KMS-11 (cell line): ENCODE results near the gene GAA.

ENCODE experiments used
- H2AFZ ChIP-seq: fragments of 200-600 bp; sonication (generic); 2 replicates; pipeline ENCODE4 v1.6.1; 2016; ENCODE audit warnings: antibody characterized with exemption, mixed run types, low read depth
- H3K27ac ChIP-seq: fragments of 200-600 bp; sonication (generic); 2 replicates; pipeline ENCODE4 v1.6.1; 2016; ENCODE audit warnings: mild to moderate bottlenecking, mixed run types
- H3K27me3 ChIP-seq: fragments of 200-600 bp; sonication (generic); 2 replicates; pipeline ENCODE4 v1.6.1; 2017; ENCODE audit warnings: mild to moderate bottlenecking, low read depth, mixed run types, moderate library complexity; ENCODE audit not compliant: insufficient read depth
- H3K36me3 ChIP-seq: fragments of 200-600 bp; sonication (generic); 2 replicates; pipeline ENCODE4 v1.6.1; 2017; ENCODE audit warnings: mild to moderate bottlenecking, mixed run types; ENCODE audit not compliant: insufficient read depth
- H3K4me1 ChIP-seq: fragments of 200-600 bp; sonication (generic); 2 replicates; pipeline ENCODE4 v1.6.1; 2016; ENCODE audit warnings: mild to moderate bottlenecking, low read depth, mixed run types; ENCODE audit not compliant: poor library complexity, severe bottlenecking
- H3K4me2 ChIP-seq: fragments of 200-600 bp; sonication (generic); 2 replicates; pipeline ENCODE4 v1.7.0; 2016; ENCODE audit warnings: mild to moderate bottlenecking, mixed run types
- H3K4me3 ChIP-seq: fragments of 200-600 bp; sonication (generic); IDR thresholded peaks from 2 replicates; pipeline ENCODE4 v1.6.1; 2017; ENCODE audit warnings: low read depth, low read length, mixed read lengths; ENCODE audit not compliant: insufficient read depth
- H3K79me2 ChIP-seq: fragments of 200-600 bp; sonication (generic); 2 replicates; pipeline ENCODE4 v1.6.1; 2016; ENCODE audit warnings: low read depth, mixed run types; ENCODE audit not compliant: insufficient read depth
- H3K9ac ChIP-seq: fragments of 200-600 bp; sonication (generic); 2 replicates; pipeline ENCODE4 v1.6.1; 2016; ENCODE audit warnings: mild to moderate bottlenecking, mixed run types
- H4K20me1 ChIP-seq: fragments of 200-600 bp; sonication (generic); 2 replicates; pipeline ENCODE4 v1.6.1; 2016; ENCODE audit warnings: mild to moderate bottlenecking, mixed run types; ENCODE audit not compliant: insufficient read depth
- TF ChIP-seq, protein P1 (sequence below): fragments of 200-600 bp; sonication (generic); conservative IDR thresholded peaks from 2 replicates; pipeline ENCODE4 v1.6.1; 2017; ENCODE audit warnings: low read depth, mild to moderate bottlenecking, antibody characterized with exemption, low read length, moderate library complexity, mixed read lengths

GAA gene

DNA sequence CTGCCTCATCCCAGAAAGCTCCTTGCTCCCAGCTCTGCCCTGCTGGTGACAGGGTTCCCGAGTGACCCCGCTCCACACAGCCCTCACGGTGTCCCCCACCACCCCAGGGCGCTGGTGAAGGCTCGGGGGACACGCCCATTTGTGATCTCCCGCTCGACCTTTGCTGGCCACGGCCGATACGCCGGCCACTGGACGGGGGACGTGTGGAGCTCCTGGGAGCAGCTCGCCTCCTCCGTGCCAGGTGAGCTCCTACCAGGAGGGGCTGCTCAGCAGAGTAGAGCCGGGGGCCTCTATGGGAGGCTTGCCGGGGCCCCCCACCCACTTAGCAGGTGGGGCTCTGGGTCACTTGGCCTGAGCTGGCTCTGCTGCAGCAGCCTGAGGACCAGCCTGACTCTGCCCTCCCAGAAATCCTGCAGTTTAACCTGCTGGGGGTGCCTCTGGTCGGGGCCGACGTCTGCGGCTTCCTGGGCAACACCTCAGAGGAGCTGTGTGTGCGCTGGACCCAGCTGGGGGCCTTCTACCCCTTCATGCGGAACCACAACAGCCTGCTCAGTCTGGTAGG lies 11.2 kb downstream of the GAA start:
- Histone ChIP-seq H4K20me1 (no peaks in the 10 kb centered on the region), H2AFZ (no peak overlapping the region), H3K27ac (no peak overlapping the region), H3K4me1 (no peaks in the 10 kb centered on the region), H3K9ac (no peak overlapping the region), H3K36me3 (no peaks in the 10 kb centered on the region), H3K79me2 (no peaks in the 10 kb centered on the region), H3K27me3 (no peaks in the 10 kb centered on the region), H3K4me2 (no peak overlapping the region), H3K4me3 (no peak overlapping the region)
- TF ChIP-seq, protein P1, sequence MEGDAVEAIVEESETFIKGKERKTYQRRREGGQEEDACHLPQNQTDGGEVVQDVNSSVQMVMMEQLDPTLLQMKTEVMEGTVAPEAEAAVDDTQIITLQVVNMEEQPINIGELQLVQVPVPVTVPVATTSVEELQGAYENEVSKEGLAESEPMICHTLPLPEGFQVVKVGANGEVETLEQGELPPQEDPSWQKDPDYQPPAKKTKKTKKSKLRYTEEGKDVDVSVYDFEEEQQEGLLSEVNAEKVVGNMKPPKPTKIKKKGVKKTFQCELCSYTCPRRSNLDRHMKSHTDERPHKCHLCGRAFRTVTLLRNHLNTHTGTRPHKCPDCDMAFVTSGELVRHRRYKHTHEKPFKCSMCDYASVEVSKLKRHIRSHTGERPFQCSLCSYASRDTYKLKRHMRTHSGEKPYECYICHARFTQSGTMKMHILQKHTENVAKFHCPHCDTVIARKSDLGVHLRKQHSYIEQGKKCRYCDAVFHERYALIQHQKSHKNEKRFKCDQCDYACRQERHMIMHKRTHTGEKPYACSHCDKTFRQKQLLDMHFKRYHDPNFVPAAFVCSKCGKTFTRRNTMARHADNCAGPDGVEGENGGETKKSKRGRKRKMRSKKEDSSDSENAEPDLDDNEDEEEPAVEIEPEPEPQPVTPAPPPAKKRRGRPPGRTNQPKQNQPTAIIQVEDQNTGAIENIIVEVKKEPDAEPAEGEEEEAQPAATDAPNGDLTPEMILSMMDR = no peak

DNA sequence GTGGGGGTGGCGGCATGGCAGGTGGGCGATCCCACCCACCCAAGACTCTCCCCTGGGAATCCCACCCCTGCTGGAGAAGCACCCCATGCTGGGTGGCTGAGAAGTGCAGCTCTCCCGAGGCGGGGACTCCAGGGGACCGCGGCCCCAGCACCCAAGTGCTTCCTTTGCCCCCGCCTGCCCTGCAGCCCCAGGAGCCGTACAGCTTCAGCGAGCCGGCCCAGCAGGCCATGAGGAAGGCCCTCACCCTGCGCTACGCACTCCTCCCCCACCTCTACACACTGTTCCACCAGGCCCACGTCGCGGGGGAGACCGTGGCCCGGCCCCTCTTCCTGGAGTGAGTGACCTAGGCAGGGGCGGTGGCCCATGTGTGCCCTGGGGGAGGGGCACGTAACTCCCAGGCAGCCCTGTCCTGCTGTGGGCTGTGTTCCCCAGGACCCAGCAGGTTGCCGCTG lies 11.7 kb downstream of the GAA start:
- Histone ChIP-seq H3K4me3 (no peak overlapping the region), H3K4me1 (no peaks in the 10 kb centered on the region), H3K79me2 (no peaks in the 10 kb centered on the region), H3K36me3 (no peaks in the 10 kb centered on the region), H2AFZ (no peak overlapping the region), H3K27ac (no peak overlapping the region), H4K20me1 (no peaks in the 10 kb centered on the region), H3K27me3 (no peaks in the 10 kb centered on the region), H3K9ac (no peak overlapping the region), H3K4me2 (no peak overlapping the region)
- TF ChIP-seq, protein P1 = no peak

DNA sequence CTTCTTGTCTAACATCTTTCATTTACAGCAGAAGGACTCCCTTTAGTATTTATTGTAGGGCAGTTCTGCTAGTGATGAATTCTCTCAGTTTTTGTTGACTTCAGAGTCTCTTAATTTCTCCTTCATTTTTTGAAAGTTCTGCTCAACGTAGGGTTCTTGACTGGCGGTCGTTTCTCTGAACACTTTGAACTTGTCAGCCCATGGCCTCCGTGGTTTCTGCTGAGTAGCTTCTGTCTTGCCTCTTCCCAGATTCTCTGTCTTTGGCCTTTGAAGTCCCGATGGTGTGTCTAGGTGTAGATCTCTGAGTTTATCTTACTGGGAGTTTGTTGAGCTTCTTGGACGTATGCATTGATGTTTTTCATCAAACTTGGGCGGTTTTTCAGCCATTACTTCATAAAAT lies 13.4 kb downstream of the GAA start:
- TF ChIP-seq, protein P1 = no peak
- Histone ChIP-seq H3K27ac (no peak overlapping the region), H3K79me2 (no peaks in the 10 kb centered on the region), H2AFZ (no peak overlapping the region), H3K4me1 (no peaks in the 10 kb centered on the region), H3K4me3 (no peak overlapping the region), H3K27me3 (no peaks in the 10 kb centered on the region), H3K9ac (no peak overlapping the region), H3K36me3 (no peaks in the 10 kb centered on the region), H4K20me1 (no peaks in the 10 kb centered on the region), H3K4me2 (no peak overlapping the region)

DNA sequence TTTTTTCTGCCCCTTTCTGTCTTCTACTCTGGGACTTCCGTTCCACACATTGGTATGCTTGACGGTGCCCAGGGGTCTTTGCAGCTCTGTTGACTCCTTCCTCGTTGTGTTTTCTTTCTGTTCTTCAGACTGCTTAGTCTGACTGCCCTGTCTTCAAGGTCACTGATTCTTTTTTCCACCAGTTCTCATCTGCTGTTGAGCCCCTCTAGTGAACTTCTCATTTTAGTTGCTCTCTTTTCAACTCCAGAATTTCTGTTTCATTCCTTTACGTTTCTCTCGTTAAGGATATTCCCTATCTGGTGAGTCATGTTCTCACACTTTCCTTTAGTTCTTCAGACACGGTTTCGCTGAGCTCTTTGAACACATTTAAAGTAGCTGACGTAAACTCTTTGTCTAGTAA lies 13.8 kb downstream of the GAA start:
- H3K27ac ChIP-seq = no peak overlapping the region
- H3K4me2 ChIP-seq = no peak overlapping the region
- H3K4me1 ChIP-seq = no peaks in the 10 kb centered on the region
- TF ChIP-seq, protein P1 = no peak
- no peaks in the 10 kb centered on the region for H3K36me3 ChIP-seq
- no peak overlapping the region for H3K9ac ChIP-seq
- no peaks in the 10 kb centered on the region for H3K79me2 ChIP-seq
- no peak overlapping the region for H3K4me3 ChIP-seq
- no peaks in the 10 kb centered on the region for H3K27me3 ChIP-seq
- no peaks in the 10 kb centered on the region for H4K20me1 ChIP-seq
- H2AFZ ChIP-seq = no peak overlapping the region
